GM12801 (cell line): ENCODE data around the gene CARD19.

Experiments used
- TF ChIP-seq, protein P1 (sequence below): IDR thresholded peaks from one replicate; pipeline ENCODE4 v1.5.1; 2011; ENCODE audit warnings: control low read depth; ENCODE audit not compliant: insufficient read length; ENCODE audit errors: extremely low read depth

CARD19 gene

GRCh38 chr9:93112116-93112863 is 16.3 kb downstream of the CARD19 start:
- TF ChIP-seq, protein P1, sequence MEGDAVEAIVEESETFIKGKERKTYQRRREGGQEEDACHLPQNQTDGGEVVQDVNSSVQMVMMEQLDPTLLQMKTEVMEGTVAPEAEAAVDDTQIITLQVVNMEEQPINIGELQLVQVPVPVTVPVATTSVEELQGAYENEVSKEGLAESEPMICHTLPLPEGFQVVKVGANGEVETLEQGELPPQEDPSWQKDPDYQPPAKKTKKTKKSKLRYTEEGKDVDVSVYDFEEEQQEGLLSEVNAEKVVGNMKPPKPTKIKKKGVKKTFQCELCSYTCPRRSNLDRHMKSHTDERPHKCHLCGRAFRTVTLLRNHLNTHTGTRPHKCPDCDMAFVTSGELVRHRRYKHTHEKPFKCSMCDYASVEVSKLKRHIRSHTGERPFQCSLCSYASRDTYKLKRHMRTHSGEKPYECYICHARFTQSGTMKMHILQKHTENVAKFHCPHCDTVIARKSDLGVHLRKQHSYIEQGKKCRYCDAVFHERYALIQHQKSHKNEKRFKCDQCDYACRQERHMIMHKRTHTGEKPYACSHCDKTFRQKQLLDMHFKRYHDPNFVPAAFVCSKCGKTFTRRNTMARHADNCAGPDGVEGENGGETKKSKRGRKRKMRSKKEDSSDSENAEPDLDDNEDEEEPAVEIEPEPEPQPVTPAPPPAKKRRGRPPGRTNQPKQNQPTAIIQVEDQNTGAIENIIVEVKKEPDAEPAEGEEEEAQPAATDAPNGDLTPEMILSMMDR = no peak

DNA sequence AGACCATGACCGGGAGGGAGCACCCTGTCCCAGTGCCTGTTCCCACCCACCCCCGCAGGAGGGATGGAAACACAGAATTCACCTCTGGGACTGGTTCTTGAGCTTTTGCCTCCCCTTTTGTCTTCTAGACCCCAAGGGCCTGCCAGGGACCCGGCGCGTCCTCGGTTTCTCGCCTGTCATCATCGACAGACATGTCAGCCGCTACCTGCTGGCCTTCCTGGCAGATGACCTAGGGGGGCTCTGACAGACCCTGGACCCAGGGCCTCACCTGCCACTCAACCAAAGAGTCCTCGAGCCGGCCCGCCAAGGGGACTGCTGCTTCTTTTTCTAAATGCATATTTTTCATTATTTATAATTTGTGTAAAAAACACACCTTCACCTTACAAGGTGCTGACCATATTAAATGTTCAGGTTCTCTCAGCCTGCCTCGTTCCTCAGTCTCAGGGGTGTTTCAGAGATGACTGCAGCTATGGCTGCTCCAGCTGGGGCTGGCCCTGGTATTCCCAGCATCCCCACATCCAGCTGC is 16.9 kb downstream of the CARD19 start:
- TF ChIP-seq, protein P1 = no peak

DNA sequence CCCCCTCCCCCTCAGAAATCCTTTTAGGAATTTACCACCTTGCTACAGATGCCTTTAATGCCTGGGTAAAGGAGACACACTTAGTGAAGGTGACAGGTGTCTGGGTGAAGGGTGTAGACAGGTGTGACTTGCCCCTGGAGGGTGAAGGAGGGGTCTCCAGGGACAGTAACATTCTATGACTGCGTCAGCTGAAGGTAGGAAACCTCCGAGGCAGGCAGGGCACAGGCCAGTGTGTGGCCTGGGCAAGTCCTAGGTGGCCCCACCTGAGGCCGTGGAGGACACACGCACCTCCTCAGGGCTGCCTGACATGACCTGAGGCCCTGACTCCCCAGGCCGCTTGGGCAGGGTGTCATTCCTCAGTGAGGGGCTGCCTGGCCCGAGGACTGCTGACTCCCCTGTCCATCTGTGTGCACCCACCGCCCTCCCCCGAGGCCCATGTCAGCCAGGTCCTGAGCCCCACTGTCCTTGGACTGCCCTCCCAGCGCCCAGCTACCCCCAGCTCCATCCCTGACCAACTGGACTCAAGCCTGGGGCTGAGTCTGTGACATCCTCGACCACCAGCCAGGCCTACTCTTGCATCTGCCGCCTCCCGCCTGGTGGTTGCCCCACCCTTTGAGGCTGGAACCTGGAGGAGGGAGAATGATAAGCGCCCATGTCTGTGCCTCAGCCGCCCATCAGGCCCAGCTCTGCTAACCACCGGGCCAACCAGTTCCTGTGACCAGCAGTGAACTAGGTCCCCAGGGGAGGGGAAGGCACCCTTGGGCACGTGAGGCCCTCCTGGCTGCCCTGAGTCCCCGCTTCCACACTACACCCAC is 18.4 kb downstream of the CARD19 start:
- TF ChIP-seq, protein P1 = no peak

- TF ChIP-seq, protein P1 = no peak
Observed at GRCh38 chr9:93114984-93115335, 18.9 kb downstream of the CARD19 start.

- TF ChIP-seq, protein P1 = no peak
Observed at GRCh38 chr9:93115486-93116071, 19.6 kb downstream of the CARD19 start.

DNA sequence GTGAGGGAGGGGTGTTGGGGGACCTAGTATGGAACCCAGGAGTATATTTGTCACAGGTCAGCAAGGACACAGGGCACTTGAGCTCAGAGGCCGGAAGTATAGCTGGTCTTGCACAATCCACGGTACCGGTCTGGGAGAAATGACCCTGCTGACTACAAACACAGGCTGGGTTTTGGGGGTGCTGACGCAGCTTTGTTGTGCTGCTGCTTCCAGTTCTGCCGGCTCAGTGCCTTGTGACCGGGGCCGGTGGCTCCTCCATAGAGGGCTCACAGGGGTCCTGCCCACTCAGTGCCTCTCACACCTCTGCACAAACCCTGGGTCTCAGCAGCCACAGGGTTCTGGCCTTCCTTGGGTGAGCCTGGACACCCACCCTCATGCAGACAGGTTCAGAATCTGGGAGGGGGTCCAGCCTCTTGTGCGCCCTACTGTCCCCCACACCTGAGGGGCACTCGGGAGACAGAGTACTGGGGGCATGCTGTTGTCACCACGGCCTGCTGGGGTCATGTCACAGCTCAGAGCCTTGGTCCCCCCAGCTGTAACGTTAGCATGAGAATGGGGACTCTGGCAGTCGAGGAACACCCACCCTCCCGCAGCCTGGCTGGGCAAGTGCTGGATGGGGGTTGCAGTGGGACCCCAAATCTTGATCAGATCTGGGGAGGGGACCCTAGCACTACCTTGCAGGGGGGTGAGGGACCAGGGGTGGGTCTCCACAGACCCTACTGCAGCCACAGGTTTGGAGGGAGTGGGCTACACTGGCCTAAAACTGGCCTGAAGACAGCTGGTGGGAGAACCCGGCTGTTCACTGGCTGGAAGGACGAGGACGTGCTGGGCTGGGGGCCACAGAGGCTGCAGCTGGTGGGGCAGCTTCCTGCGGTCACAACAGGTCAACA is 20.3 kb downstream of the CARD19 start:
- TF ChIP-seq, protein P1 = no peak
